Vagina (tissue), 2 donors: Measurements from ENCODE around the gene NUCB2. TPM values are rescaled to one million over a fixed set of nuclear protein-coding genes. Genes with fewer than 3 reads are reported as not detected.

ENCODE experiments used
- DNase-seq, 2 donors: peaks; one replicate each; pipeline ENCODE4 v3.0.0-alpha.2; 2017; ENCODE audit errors: extremely low spot score in 2 of 2
- H3K27ac ChIP-seq: fragments of 200-600 bp; sonication (generic); one replicate; pipeline ENCODE4 v1.5.1; 2019
- H3K27me3 ChIP-seq: fragments of 200-600 bp; sonication (generic); one replicate; pipeline ENCODE4 v1.5.1; 2019
- H3K36me3 ChIP-seq, 2 donors: fragments of 200-600 bp; sonication (generic); one replicate each; pipeline ENCODE4 v1.5.1; 2017 to 2019
- H3K4me1 ChIP-seq: fragments of 200-600 bp; sonication (generic); one replicate; pipeline ENCODE4 v1.5.1; 2019
- H3K4me3 ChIP-seq, 2 donors: fragments of 200-600 bp; sonication (generic); 1 replicate in 1 of 2; 2 replicates in 1 of 2; pipeline ENCODE4 v1.5.1; 2016 to 2019
- H3K9me3 ChIP-seq: fragments of 200-600 bp; sonication (generic); one replicate; pipeline ENCODE4 v1.5.1; 2019
- CTCF ChIP-seq, 3 experiments: fragments of 450-650 bp in 2 of 3; fragments of 200-600 bp in 1 of 3; sonication (generic) in 1 of 3; IDR thresholded peaks; one replicate each; pipeline ENCODE4 v1.5.1; 2017 to 2019; ENCODE audit warnings: antibody characterized with exemption in 3 of 3, mild to moderate bottlenecking in 2 of 3, moderate library complexity in 2 of 3
- POLR2A ChIP-seq, 2 donors: fragments of 450-650 bp; IDR thresholded peaks; one replicate each; pipeline ENCODE4 v1.6.1; 2017; ENCODE audit warnings: antibody characterized with exemption in 2 of 2, mild to moderate bottlenecking in 2 of 2, moderate library complexity in 2 of 2
- POLR2AphosphoS5 ChIP-seq, 2 donors: sonication (generic); formaldehyde crosslinking; IDR thresholded peaks; one replicate each; pipeline ENCODE4 v1.9.0; 2017; ENCODE audit warnings: antibody characterized with exemption in 2 of 2, mild to moderate bottlenecking in 2 of 2, low read depth in 1 of 2; ENCODE audit not compliant: insufficient read depth in 1 of 2
- intact Hi-C: fragments of 100-400 bp; cut with DNase I; formaldehyde crosslinking; loops from one replicate; pipeline ENCODE4 v1.15.1; 2023
- total RNA-seq: library from RNA; depleted of rRNA; stranded (reverse); fragments of >200 nt; gene quantifications from one replicate; pipeline ENCODE4 v1.2.3, GENCODE V29; 2016

The NUCB2 gene
- total RNA-seq, 1 donor from 2014 or later: 41.0 TPM

- TF ChIP-seq CTCF (IDR thresholded peaks at IDR 0.05) (no peak), POLR2AphosphoS5 (IDR thresholded peaks at IDR 0.05; ENCODE audit: insufficient read depth in 1 of 2, low read depth in 1 of 2) (no peak)
- intact Hi-C loops: no loop called here
- no peaks in the 10 kb centered on the region for H3K36me3 ChIP-seq
- H3K9me3 ChIP-seq: no peaks in the 10 kb centered on the region
- no peak for DNase-seq
- H3K27ac ChIP-seq: no peak overlapping the region
- H3K4me1 ChIP-seq: no peaks in the 10 kb centered on the region
- H3K4me3 ChIP-seq: no peak overlapping the region
- no peaks in the 10 kb centered on the region for H3K27me3 ChIP-seq
These were observed 16.8 kb downstream of the NUCB2 start for GRCh38 chr11:17293311-17293710.

- no peak for DNase-seq
- intact Hi-C loops: no loop called here
- Histone ChIP-seq H3K36me3 (no peaks in the 10 kb centered on the region), H3K4me3 (no peak overlapping the region), H3K27me3 (no peaks in the 10 kb centered on the region), H3K9me3 (no peaks in the 10 kb centered on the region), H3K4me1 (no peaks in the 10 kb centered on the region), H3K27ac (no peak overlapping the region)
- TF ChIP-seq CTCF (IDR thresholded peaks at IDR 0.05): no peak
- no peak for TF ChIP-seq POLR2AphosphoS5 (IDR thresholded peaks at IDR 0.05; ENCODE audit: insufficient read depth in 1 of 2, low read depth in 1 of 2)
- TF ChIP-seq POLR2A (IDR thresholded peaks at IDR 0.05): no peak
These were observed 17.5 kb downstream of the NUCB2 start for GRCh38 chr11:17294033-17294432.

- TF ChIP-seq POLR2A (IDR thresholded peaks at IDR 0.05): no peak
- no peak for TF ChIP-seq POLR2AphosphoS5 (IDR thresholded peaks at IDR 0.05; ENCODE audit: insufficient read depth in 1 of 2, low read depth in 1 of 2)
- no peak for TF ChIP-seq CTCF (IDR thresholded peaks at IDR 0.05)
- Histone ChIP-seq H3K27ac (no peak overlapping the region), H3K4me1 (no peaks in the 10 kb centered on the region), H3K9me3 (no peaks in the 10 kb centered on the region), H3K4me3 (no peak overlapping the region), H3K36me3 (peaks cover 0 to 3% of the 10 kb centered on the region in 2 donors), H3K27me3 (no peaks in the 10 kb centered on the region)
- intact Hi-C loops: no loop called here
- DNase-seq: no peak
These were observed 20.5 kb downstream of the NUCB2 start for GRCh38 chr11:17296852-17297559.

GRCh38 chr11:17298302-17298701 lies 21.8 kb downstream of the NUCB2 start:
- intact Hi-C loops: no loop called here
- Histone ChIP-seq H3K36me3 (peaks cover 0 to 7% of the 10 kb centered on the region in 2 donors), H3K27ac (no peak overlapping the region), H3K27me3 (no peaks in the 10 kb centered on the region), H3K4me1 (no peaks in the 10 kb centered on the region), H3K9me3 (no peaks in the 10 kb centered on the region), H3K4me3 (no peak overlapping the region)
- no peak for DNase-seq
- TF ChIP-seq POLR2A (IDR thresholded peaks at IDR 0.05) (no peak), CTCF (IDR thresholded peaks at IDR 0.05) (no peak), POLR2AphosphoS5 (IDR thresholded peaks at IDR 0.05; ENCODE audit: insufficient read depth in 1 of 2, low read depth in 1 of 2) (no peak)

GRCh38 chr11:17300372-17300771 lies 23.8 kb downstream of the NUCB2 start:
- H3K36me3 ChIP-seq: peaks cover 0 to 15% of the 10 kb centered on the region in 2 donors
- intact Hi-C loops: no loop called here
- no peak for DNase-seq
- H3K27me3 ChIP-seq: no peaks in the 10 kb centered on the region
- H3K4me3 ChIP-seq: no peak overlapping the region
- no peak for TF ChIP-seq POLR2A (IDR thresholded peaks at IDR 0.05)
- TF ChIP-seq POLR2AphosphoS5 (IDR thresholded peaks at IDR 0.05; ENCODE audit: insufficient read depth in 1 of 2, low read depth in 1 of 2): no peak
- TF ChIP-seq CTCF (IDR thresholded peaks at IDR 0.05): no peak
- H3K27ac ChIP-seq: no peak overlapping the region
- no peaks in the 10 kb centered on the region for H3K4me1 ChIP-seq
- no peaks in the 10 kb centered on the region for H3K9me3 ChIP-seq
